DND-41 (cell line): ENCODE results near the gene TOMM70.

Experiments
- ATAC-seq: fragments of 200-7000 bp; cut with Tn5 transposase; 3 replicates; pipeline ENCODE4 v1.9.1; 2021; ENCODE audit warnings: low read depth; ENCODE audit not compliant: insufficient read depth
- DNase-seq: peaks from one replicate; pipeline ENCODE4 v3.0.0-alpha.2; 2020
- H2AFZ ChIP-seq: 2 replicates; pipeline ENCODE4 v1.6.0; 2012; ENCODE audit warnings: low read depth, low read length
- H3K27ac ChIP-seq: 2 replicates; pipeline ENCODE4 v1.5.1; 2012; ENCODE audit warnings: low read length, inconsistent platforms
- H3K27me3 ChIP-seq: fragments of 200-600 bp; sonication (generic); 2 replicates; pipeline ENCODE4 v1.6.0; 2012; ENCODE audit warnings: low read length, mild to moderate bottlenecking, inconsistent platforms; ENCODE audit not compliant: insufficient read depth, poor library complexity
- H3K36me3 ChIP-seq: 2 replicates; pipeline ENCODE4 v1.5.1; 2012; ENCODE audit warnings: low read length, inconsistent platforms; ENCODE audit not compliant: insufficient read depth
- H3K4me1 ChIP-seq: 2 replicates; pipeline ENCODE4 v1.5.1; 2012; ENCODE audit warnings: mild to moderate bottlenecking, low read length; ENCODE audit not compliant: insufficient read depth
- H3K4me2 ChIP-seq: 2 replicates; pipeline ENCODE4 v1.6.0; 2012; ENCODE audit warnings: mild to moderate bottlenecking, moderate library complexity, low read length, inconsistent platforms; ENCODE audit not compliant: insufficient read depth
- H3K4me3 ChIP-seq, 2 experiments: fragments of 200-600 bp in 1 of 2; shearing (Covaris generic) in 1 of 2; 2 replicates each; pipeline ENCODE4 v1.5.1; 2012 to 2016; ENCODE audit warnings: inconsistent platforms in 2 of 2, low read length in 2 of 2, mild to moderate bottlenecking in 2 of 2, low read depth in 1 of 2, moderate library complexity in 1 of 2
- H3K79me2 ChIP-seq: 2 replicates; pipeline ENCODE4 v1.6.0; 2012; ENCODE audit warnings: low read length, inconsistent platforms; ENCODE audit not compliant: insufficient read depth
- H3K9ac ChIP-seq: 2 replicates; pipeline ENCODE4 v1.6.0; 2012; ENCODE audit warnings: low read depth, mild to moderate bottlenecking, inconsistent platforms, low read length, moderate library complexity
- H3K9me3 ChIP-seq: 2 replicates; pipeline ENCODE4 v1.5.1; 2012; ENCODE audit warnings: low read length, moderate library complexity, mild to moderate bottlenecking, inconsistent platforms; ENCODE audit not compliant: insufficient read depth, severe bottlenecking
- H4K20me1 ChIP-seq: 2 replicates; pipeline ENCODE4 v1.6.0; 2012; ENCODE audit warnings: low read length; ENCODE audit not compliant: insufficient read depth
- EZH2 ChIP-seq: IDR thresholded peaks from 3 replicates; pipeline ENCODE4 v1.6.1; 2012; ENCODE audit warnings: borderline replicate concordance, low read depth, mild to moderate bottlenecking, moderate library complexity, low read length, inconsistent platforms; ENCODE audit not compliant: severe bottlenecking
- TF ChIP-seq, protein P1 (sequence below): IDR thresholded peaks from 2 replicates; pipeline ENCODE4 v1.5.1; 2012; ENCODE audit warnings: borderline replicate concordance, low read length, moderate library complexity, mild to moderate bottlenecking; ENCODE audit not compliant: poor library complexity, severe bottlenecking; ENCODE audit errors: extremely low read depth

TOMM70 gene

DNA sequence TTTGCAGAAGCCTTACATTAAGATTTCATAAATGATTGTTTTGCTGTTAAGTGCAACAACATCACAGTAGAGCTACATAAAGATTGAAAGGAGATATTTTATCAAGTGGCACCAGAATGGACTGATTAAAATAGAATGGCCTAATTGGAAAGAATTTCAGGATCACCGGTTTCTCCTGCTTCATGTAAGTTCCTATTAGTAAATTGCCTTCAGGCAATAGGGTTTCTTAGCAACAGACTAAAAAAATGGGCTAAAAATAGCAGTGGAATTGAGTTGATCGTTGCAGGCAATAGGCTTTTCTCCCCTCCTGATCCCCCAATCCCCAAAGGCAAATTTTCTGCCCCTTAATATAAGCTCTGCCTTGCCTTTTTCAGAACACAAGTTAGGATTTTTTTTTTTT is 1.4 kb upstream of the TOMM70 start:
- TF ChIP-seq EZH2, result no peak
- TF ChIP-seq, protein P1, sequence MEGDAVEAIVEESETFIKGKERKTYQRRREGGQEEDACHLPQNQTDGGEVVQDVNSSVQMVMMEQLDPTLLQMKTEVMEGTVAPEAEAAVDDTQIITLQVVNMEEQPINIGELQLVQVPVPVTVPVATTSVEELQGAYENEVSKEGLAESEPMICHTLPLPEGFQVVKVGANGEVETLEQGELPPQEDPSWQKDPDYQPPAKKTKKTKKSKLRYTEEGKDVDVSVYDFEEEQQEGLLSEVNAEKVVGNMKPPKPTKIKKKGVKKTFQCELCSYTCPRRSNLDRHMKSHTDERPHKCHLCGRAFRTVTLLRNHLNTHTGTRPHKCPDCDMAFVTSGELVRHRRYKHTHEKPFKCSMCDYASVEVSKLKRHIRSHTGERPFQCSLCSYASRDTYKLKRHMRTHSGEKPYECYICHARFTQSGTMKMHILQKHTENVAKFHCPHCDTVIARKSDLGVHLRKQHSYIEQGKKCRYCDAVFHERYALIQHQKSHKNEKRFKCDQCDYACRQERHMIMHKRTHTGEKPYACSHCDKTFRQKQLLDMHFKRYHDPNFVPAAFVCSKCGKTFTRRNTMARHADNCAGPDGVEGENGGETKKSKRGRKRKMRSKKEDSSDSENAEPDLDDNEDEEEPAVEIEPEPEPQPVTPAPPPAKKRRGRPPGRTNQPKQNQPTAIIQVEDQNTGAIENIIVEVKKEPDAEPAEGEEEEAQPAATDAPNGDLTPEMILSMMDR, result no peak
- peaks cover 4% of the 10 kb centered on the region; the same call in 1 of the 2 replicates for H3K36me3 ChIP-seq
- no peaks in the 10 kb centered on the region for H3K27me3 ChIP-seq
- H3K9ac ChIP-seq, result peak overlapping the region; percentile 66
- H3K79me2 ChIP-seq, result peaks cover 65% of the 10 kb centered on the region
- peak overlapping the region; percentile 87 for H3K4me2 ChIP-seq
- H3K27ac ChIP-seq, result peak overlapping the region; percentile 91
- peaks cover 24% of the 10 kb centered on the region; the same call in 1 of the 2 replicates for H4K20me1 ChIP-seq
- ATAC-seq (no peak), DNase-seq (no peak)
- peaks cover 52% of the 10 kb centered on the region for H3K4me1 ChIP-seq
- peak overlapping the region; percentile 75 for H2AFZ ChIP-seq
- H3K4me3 ChIP-seq, result peak overlapping the region; percentile 88 to 98
- no peaks in the 10 kb centered on the region for H3K9me3 ChIP-seq

DNA sequence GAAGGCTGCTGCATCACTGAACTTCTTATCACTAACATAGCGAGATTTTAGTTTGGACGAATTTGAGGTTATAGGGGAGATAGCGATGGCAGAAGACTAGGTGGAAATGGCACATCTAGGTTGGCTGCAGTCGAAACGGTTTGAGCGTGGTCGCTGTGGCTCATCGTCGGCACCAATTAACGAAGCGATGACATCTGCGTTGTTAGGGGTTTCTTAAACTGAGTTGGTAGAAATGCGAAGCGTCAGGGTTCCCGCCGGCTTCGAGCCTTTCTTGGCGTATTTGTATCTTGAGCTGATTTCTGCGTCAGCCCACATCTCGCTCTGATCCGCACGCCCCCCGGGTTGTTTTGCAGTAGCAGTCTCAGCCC is 769 bp upstream of the TOMM70 start:
- peaks cover 27% of the 10 kb centered on the region; the same call in 1 of the 2 replicates for H4K20me1 ChIP-seq
- H3K9me3 ChIP-seq, result no peaks in the 10 kb centered on the region
- ATAC-seq, result peak; percentile 29
- no peaks in the 10 kb centered on the region for H3K27me3 ChIP-seq
- peaks cover 55% of the 10 kb centered on the region for H3K4me1 ChIP-seq
- peak; percentile 64 for DNase-seq
- H2AFZ ChIP-seq, result peak overlapping the region; percentile 75
- peaks cover 4% of the 10 kb centered on the region; the same call in 1 of the 2 replicates for H3K36me3 ChIP-seq
- H3K79me2 ChIP-seq, result peaks cover 71% of the 10 kb centered on the region
- TF ChIP-seq EZH2, result no peak
- TF ChIP-seq, protein P1, result no peak
- peak overlapping the region; percentile 87 for H3K4me2 ChIP-seq
- peak overlapping the region; percentile 66 for H3K9ac ChIP-seq
- peak overlapping the region; percentile 91 for H3K27ac ChIP-seq
- peak overlapping the region; percentile 88 to 98 for H3K4me3 ChIP-seq

DNA sequence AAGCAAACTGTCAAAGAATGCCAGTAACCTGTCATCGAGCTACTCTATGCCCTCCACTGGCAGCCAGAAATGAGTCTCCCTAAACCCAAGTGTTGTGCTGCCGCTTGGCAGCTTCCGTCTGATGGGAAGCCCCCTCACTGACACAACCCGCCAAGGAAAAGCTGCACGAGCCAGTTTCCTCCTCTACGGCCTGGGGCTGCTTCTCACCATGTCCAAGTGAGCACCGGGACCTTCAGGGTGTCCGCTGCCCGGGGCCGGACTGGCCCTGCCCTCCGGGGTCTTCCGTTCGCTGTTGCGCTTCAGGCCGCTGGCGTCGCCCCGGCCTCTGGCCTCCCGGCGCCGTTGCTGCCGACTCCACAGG is 490 bp downstream of the TOMM70 start:
- peak; percentile 18 for ATAC-seq

More for the DNA sequence above, 490 bp downstream of the TOMM70 start:
- peak overlapping the region; percentile 91 for H3K27ac ChIP-seq
- H3K4me3 ChIP-seq, result peak overlapping the region; percentile 88 to 98
- peak; percentile 43 for DNase-seq
- H3K36me3 ChIP-seq, result peaks cover 4% of the 10 kb centered on the region
- no peaks in the 10 kb centered on the region for H3K9me3 ChIP-seq
- H2AFZ ChIP-seq, result peak overlapping the region; percentile 75
- peaks cover 83% of the 10 kb centered on the region for H3K79me2 ChIP-seq
- TF ChIP-seq EZH2, result no peak
- TF ChIP-seq, protein P1, result no peak
- peaks cover 59% of the 10 kb centered on the region for H3K4me1 ChIP-seq
- no peaks in the 10 kb centered on the region for H3K27me3 ChIP-seq
- H3K9ac ChIP-seq, result peak overlapping the region; percentile 66
- peaks cover 36% of the 10 kb centered on the region; the same call in 1 of the 2 replicates for H4K20me1 ChIP-seq
- peak overlapping the region; percentile 87 for H3K4me2 ChIP-seq
